Measurements from ENCODE around the gene PRRX2.

The PRRX2 gene

GRCh38 chr9:129770741-129771140 is 105.3 kb downstream of the PRRX2 start:
- CTCF ChIA-PET = no interaction called here
- no peak for TF ChIP-seq BHLHE40 (IDR thresholded peaks at IDR 0.05; ENCODE audit: borderline replicate concordance)
- TF ChIP-seq L3MBTL2 (conservative IDR thresholded peaks at IDR 0.05) = no peak
- TF ChIP-seq FOXA1 (IDR thresholded peaks at IDR 0.05) = no peak
- TF ChIP-seq LEF1 (IDR thresholded peaks at IDR 0.05; ENCODE audit: borderline replicate concordance) = no peak
- no peak for TF ChIP-seq ARNT (IDR thresholded peaks at IDR 0.05)
- no peak for TF ChIP-seq HDGF (IDR thresholded peaks at IDR 0.05; ENCODE audit: borderline replicate concordance)
- TF ChIP-seq CTBP1 (IDR thresholded peaks at IDR 0.05; ENCODE audit: borderline replicate concordance) = no peak
- no peak for TF ChIP-seq FOXK2 (IDR thresholded peaks at IDR 0.05)
- TF ChIP-seq, protein P1, sequence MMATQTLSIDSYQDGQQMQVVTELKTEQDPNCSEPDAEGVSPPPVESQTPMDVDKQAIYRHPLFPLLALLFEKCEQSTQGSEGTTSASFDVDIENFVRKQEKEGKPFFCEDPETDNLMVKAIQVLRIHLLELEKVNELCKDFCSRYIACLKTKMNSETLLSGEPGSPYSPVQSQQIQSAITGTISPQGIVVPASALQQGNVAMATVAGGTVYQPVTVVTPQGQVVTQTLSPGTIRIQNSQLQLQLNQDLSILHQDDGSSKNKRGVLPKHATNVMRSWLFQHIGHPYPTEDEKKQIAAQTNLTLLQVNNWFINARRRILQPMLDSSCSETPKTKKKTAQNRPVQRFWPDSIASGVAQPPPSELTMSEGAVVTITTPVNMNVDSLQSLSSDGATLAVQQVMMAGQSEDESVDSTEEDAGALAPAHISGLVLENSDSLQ (IDR thresholded peaks at IDR 0.05) = no peak
- TF ChIP-seq FOXM1 (IDR thresholded peaks at IDR 0.05; ENCODE audit: borderline replicate concordance) = no peak
- no peak for TF ChIP-seq SUZ12 (IDR thresholded peaks at IDR 0.05)
- no peak for TF ChIP-seq SP1 (IDR thresholded peaks at IDR 0.05)
- no peak for TF ChIP-seq ELF4 (IDR thresholded peaks at IDR 0.05)
- no peak for TF ChIP-seq NFRKB (IDR thresholded peaks at IDR 0.05)
- no peak for TF ChIP-seq ZNF384 (IDR thresholded peaks at IDR 0.05)
- no peak for TF ChIP-seq TARDBP (IDR thresholded peaks at IDR 0.05)
- DNase-seq (ENCODE audit: extremely low spot score) = no peak
- POLR2A ChIA-PET = no interaction called here
